Urinary bladder (tissue), 4 donors: ENCODE results near the gene ZNF367. TPM values are rescaled to one million over a fixed set of nuclear protein-coding genes. Genes with fewer than 3 reads are reported as not detected.
A peak's percentile ranks its signal among the peaks of the same experiment; 100 is the strongest.

Source experiments
- DNase-seq: peaks from one replicate; pipeline ENCODE4 v3.0.0-alpha.2; 2015; ENCODE audit errors: extremely low spot score
- H3K27ac ChIP-seq: one replicate; pipeline ENCODE4 v1.5.1; 2013; ENCODE audit warnings: low read depth, mild to moderate bottlenecking, moderate library complexity
- H3K36me3 ChIP-seq: one replicate; pipeline ENCODE4 v1.6.1; 2013; ENCODE audit warnings: mild to moderate bottlenecking, moderate library complexity; ENCODE audit not compliant: insufficient read depth
- H3K4me1 ChIP-seq: one replicate; pipeline ENCODE4 v1.6.1; 2013; ENCODE audit warnings: mild to moderate bottlenecking, moderate library complexity; ENCODE audit not compliant: insufficient read depth
- H3K4me3 ChIP-seq: one replicate; pipeline ENCODE4 v1.5.1; 2013; ENCODE audit warnings: low read depth, low read length
- WGBS: extraction: QIAGEN DNeasy Blood & Tissue Kit; methylation state at CpG from one replicate; pipeline ENCODE4 v1.1.7; 2013; 5-methylcytosine and 5-hydroxymethylcytosine counted together
- polyA plus RNA-seq: library from polyadenylated mRNA; stranded (reverse); fragments of 200-250 nt; gene quantifications from one replicate; pipeline ENCODE4 v1.2.3, GENCODE V29; 2013
- total RNA-seq: library from RNA; depleted of rRNA; stranded (reverse); fragments of >200 nt; gene quantifications from one replicate; pipeline ENCODE4 v1.2.3, GENCODE V29; 2014
- donor health status: healthy with polysubstance abuse.
- donor health status: healthy.

ZNF367 gene
- total and polyA plus RNA-seq, 2 donors, result 1.7 to 22.0 TPM

GRCh38 chr9:96399325-96399633 lies 18.9 kb downstream of the ZNF367 start:
- DNase-seq, result no peak
- Histone ChIP-seq H3K36me3 (no peaks in the 10 kb centered on the region), H3K4me3 (no peak overlapping the region), H3K4me1 (no peaks in the 10 kb centered on the region), H3K27ac (no peak overlapping the region)
- 88% methylated on average over 3 of the region's 3 CpGs for WGBS

- 60% methylated on average over 3 of the region's 3 CpGs for whole genome bisulfite sequencing
- no peak for DNase-seq
- H3K4me3 ChIP-seq, result no peak overlapping the region
- H3K4me1 ChIP-seq, result no peaks in the 10 kb centered on the region
- H3K36me3 ChIP-seq, result no peaks in the 10 kb centered on the region
- no peak overlapping the region for H3K27ac ChIP-seq
Measured at GRCh38 chr9:96398582-96399324, 19.4 kb downstream of the ZNF367 start.

GRCh38 chr9:96395964-96396363 lies 22.2 kb downstream of the ZNF367 start:
- Histone ChIP-seq H3K4me3 (no peak overlapping the region), H3K36me3 (no peaks in the 10 kb centered on the region), H3K4me1 (no peaks in the 10 kb centered on the region), H3K27ac (no peak overlapping the region)
- WGBS, result 96% methylated on average over 2 of the region's 2 CpGs
- no peak for DNase-seq

- DNase-seq, result no peak
- no peak overlapping the region for H3K27ac ChIP-seq
- no peaks in the 10 kb centered on the region for H3K36me3 ChIP-seq
- no peak overlapping the region for H3K4me3 ChIP-seq
- no peaks in the 10 kb centered on the region for H3K4me1 ChIP-seq
- WGBS, result 93% methylated on average over 6 of the region's 6 CpGs
Measured at GRCh38 chr9:96394832-96395496, 23.2 kb downstream of the ZNF367 start.

GRCh38 chr9:96392263-96392662 lies 25.9 kb downstream of the ZNF367 start:
- Histone ChIP-seq H3K4me1 (no peaks in the 10 kb centered on the region), H3K36me3 (no peaks in the 10 kb centered on the region), H3K4me3 (no peak overlapping the region), H3K27ac (no peak overlapping the region)
- no peak for DNase-seq
- 96% methylated on average over 12 of the region's 12 CpGs for WGBS

DNA sequence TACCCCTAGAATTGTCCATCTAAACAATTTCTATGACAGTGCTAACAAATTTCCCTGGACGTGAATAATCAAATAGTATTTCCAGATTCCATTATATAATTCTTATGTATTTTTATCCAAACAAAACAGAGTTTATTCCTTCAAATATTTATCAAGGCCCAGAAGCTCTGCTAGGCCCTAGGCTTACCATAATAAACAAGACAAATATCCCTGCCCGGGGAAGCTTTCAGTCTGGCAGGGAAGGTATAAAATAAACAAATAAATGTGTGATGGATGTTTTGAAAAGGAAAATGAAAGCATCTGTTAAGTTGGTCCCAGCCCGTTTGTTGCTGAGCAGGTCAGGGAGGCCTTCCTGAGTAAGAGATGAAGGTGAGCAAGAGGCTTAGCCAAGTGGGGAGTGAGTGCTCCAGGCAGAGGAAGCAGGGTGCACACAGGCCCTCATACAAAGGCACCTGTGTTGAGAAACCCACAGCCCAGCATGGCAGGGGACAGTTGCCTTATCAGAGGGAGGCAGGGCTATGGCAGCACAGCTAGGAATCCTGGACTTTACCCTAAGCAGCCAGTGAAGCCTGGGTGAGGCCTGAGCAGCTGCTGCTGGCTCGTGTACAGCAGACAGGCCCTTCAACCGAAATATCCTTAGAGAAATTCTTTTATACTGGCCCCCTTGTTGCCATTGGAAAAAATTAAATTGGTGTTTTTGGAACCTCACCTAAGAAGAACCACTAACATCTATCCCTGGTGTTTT lies 27.0 kb downstream of the ZNF367 start:
- no peak overlapping the region for H3K4me3 ChIP-seq
- no peaks in the 10 kb centered on the region for H3K4me1 ChIP-seq
- H3K27ac ChIP-seq, result no peak overlapping the region
- no peak for DNase-seq
- WGBS, result 65% methylated on average over 5 of the region's 5 CpGs
- H3K36me3 ChIP-seq, result no peaks in the 10 kb centered on the region

- no peak for DNase-seq
- WGBS, result 93% methylated on average over 11 of the region's 11 CpGs
- no peaks in the 10 kb centered on the region for H3K36me3 ChIP-seq
Measured at GRCh38 chr9:96388144-96388543, 30.0 kb downstream of the ZNF367 start.

GRCh38 chr9:96386157-96386556 lies 32.0 kb downstream of the ZNF367 start:
- H3K4me1 ChIP-seq, result no peaks in the 10 kb centered on the region
- no peak overlapping the region for H3K4me3 ChIP-seq
- no peaks in the 10 kb centered on the region for H3K36me3 ChIP-seq
- DNase-seq, result no peak
- H3K27ac ChIP-seq, result no peak overlapping the region

More at GRCh38 chr9:96388144-96388543, 30.0 kb downstream of the ZNF367 start:
- Histone ChIP-seq H3K27ac (no peak overlapping the region), H3K4me3 (no peak overlapping the region), H3K4me1 (no peaks in the 10 kb centered on the region)

GRCh38 chr9:96383165-96383942 lies 34.8 kb downstream of the ZNF367 start, which contains the start of gene SLC35D2:
SLC35D2 (minus strand) TSS chr9:96383711; CDS start chr9:96383634, 77 bp downstream.
- Histone ChIP-seq H3K4me1 (no peaks in the 10 kb centered on the region), H3K27ac (peak within 1 kb of the TSS; percentile 79), H3K4me3 (peak within 1 kb of the TSS; percentile 97), H3K36me3 (no peaks in the 10 kb centered on the region)
- no peak for DNase-seq
- under 1% methylated on average over 73 of the region's 73 CpGs for whole genome bisulfite sequencing

DNA sequence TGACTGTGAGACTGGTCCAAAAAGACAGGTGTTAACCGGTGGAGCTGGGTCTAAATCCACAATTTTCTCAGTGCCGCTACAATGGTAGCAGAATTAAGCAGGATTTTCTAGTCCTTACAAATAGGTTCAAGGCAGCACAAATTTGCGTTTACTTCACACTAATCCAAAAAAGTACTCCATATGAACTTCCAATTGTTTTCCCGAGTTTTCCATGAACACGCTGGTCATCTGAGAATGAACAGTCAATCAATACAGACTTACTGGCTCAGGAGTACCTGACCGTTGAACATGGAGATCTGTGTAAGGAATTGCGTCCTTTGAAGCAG lies 35.4 kb downstream of the ZNF367 start:
- no peaks in the 10 kb centered on the region for H3K4me1 ChIP-seq

DNA sequence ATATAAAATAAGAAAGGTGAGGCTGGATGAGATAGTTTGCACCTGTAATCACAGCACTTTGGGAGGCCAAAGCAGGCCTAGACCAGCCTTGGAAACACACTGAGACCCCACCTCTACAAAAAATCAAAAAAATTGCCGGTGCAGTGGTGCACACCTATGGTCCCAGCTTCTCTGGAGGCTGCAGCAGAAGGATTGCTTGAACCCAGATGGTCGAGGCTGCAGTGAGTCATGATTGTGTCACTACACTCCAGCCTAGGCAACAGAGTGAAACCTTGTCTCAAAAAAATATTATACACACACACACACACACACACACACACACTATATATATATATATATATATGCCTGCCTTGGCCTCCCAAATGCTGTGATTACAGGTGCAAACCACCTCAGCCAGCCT lies 36.0 kb downstream of the ZNF367 start:
- Histone ChIP-seq H3K27ac (no peak overlapping the region), H3K36me3 (no peaks in the 10 kb centered on the region), H3K4me3 (no peak overlapping the region), H3K4me1 (no peaks in the 10 kb centered on the region)
- WGBS, result 84% methylated on average over 2 of the region's 2 CpGs
- no peak for DNase-seq

More for the DNA sequence above, 35.4 kb downstream of the ZNF367 start:
- Histone ChIP-seq H3K4me3 (peak overlapping the region; percentile 97), H3K36me3 (no peaks in the 10 kb centered on the region), H3K27ac (no peak overlapping the region)
- no peak for DNase-seq
- 35% methylated on average over 7 of the region's 7 CpGs for WGBS

GRCh38 chr9:96381696-96382095 lies 36.5 kb downstream of the ZNF367 start:
- Histone ChIP-seq H3K36me3 (no peaks in the 10 kb centered on the region), H3K27ac (no peak overlapping the region), H3K4me1 (no peaks in the 10 kb centered on the region), H3K4me3 (no peak overlapping the region)
- WGBS, result 87% methylated on average over 4 of the region's 4 CpGs
- no peak for DNase-seq

DNA sequence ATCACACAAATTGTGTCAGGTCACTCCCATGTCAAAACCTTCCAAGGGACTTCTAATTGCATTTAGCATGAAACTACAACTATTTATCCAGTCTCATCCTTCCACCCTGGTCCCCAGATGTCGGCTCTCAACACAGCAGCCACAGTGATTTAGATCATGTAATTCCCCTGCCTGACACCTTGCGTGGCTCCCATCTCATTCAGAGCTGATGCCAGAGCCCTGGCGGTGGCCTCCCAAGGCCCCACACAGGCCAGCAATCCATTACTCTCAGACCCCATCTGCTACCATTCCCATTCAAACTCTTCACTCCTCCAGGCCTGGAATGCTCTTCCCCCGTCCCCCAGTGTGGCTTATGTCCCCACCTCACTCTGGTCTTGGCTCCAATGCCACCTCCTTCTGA lies 37.0 kb downstream of the ZNF367 start:
- DNase-seq, result no peak
- Histone ChIP-seq H3K36me3 (no peaks in the 10 kb centered on the region), H3K27ac (no peak overlapping the region), H3K4me3 (no peak overlapping the region), H3K4me1 (no peaks in the 10 kb centered on the region)
- WGBS, result 83% methylated on average over 4 of the region's 4 CpGs
